Spleen (tissue), 7 donors: Measurements from ENCODE around the gene SLC19A3.
"Not testable (repeated sequence)": the region's sequence is repeated elsewhere in the genome, so short reads cannot be mapped to it uniquely, and the experiment has no call there.

Experiments used
- POLR2A ChIP-seq, 3 donors: fragments of 450-650 bp; IDR thresholded peaks; one replicate each; pipeline ENCODE4 v1.5.1; 2017; ENCODE audit warnings: antibody characterized with exemption in 3 of 3, mild to moderate bottlenecking in 1 of 3
- POLR2AphosphoS5 ChIP-seq, 3 donors: sonication (generic); formaldehyde crosslinking; IDR thresholded peaks; one replicate each; pipeline ENCODE4 v1.5.1; 2017; ENCODE audit warnings: antibody characterized with exemption in 3 of 3
- TF ChIP-seq, protein P1 (sequence below), 11 experiments: fragments of 200-600 bp in 7 of 11; fragments of 450-650 bp in 4 of 11; sonication (generic) in 4 of 11; IDR thresholded peaks in 8 of 11; conservative IDR thresholded peaks in 3 of 11; 1 replicate in 7 of 11; 2 replicates in 4 of 11; pipeline versions ENCODE4 v1.4.0 to v1.8.0; 2016 to 2021; ENCODE audit warnings: antibody characterized with exemption in 11 of 11, inconsistent platforms in 4 of 11, mild to moderate bottlenecking in 1 of 11
- donor health status: DM: no; HTN: no; CAD: no; lungs with moderate emphysema.
- donor health status: DM: no; HTN: no; CAD: no.
- donor health status: DM: no; HTN: no; CAD: no.

DNA sequence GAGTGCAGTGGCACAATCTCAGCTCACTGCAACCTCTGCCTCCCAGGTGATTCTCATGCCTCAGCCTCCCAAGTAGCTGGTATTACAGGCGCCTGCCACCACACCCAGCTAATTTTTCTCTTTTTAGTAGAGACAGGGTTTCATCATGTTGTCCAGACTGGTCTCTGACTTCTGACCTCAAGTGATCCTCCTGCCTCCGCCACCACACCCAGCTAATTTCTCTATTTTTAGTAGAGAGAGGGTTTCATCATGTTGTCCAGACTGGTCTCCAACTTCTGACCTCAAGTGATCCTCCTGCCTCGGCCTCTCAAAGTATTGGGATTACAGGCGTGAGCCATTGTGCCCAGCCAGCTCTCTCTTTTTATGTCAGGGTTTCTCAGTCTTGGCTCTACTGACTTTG lies 38.4 kb upstream of the SLC19A3 start:
- not testable (repeated sequence) for TF ChIP-seq POLR2A, POLR2AphosphoS5 (IDR thresholded peaks at IDR 0.05)
- TF ChIP-seq, protein P1, sequence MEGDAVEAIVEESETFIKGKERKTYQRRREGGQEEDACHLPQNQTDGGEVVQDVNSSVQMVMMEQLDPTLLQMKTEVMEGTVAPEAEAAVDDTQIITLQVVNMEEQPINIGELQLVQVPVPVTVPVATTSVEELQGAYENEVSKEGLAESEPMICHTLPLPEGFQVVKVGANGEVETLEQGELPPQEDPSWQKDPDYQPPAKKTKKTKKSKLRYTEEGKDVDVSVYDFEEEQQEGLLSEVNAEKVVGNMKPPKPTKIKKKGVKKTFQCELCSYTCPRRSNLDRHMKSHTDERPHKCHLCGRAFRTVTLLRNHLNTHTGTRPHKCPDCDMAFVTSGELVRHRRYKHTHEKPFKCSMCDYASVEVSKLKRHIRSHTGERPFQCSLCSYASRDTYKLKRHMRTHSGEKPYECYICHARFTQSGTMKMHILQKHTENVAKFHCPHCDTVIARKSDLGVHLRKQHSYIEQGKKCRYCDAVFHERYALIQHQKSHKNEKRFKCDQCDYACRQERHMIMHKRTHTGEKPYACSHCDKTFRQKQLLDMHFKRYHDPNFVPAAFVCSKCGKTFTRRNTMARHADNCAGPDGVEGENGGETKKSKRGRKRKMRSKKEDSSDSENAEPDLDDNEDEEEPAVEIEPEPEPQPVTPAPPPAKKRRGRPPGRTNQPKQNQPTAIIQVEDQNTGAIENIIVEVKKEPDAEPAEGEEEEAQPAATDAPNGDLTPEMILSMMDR (IDR thresholded peaks at IDR 0.05 in 8 of 11, conservative IDR thresholded peaks at IDR 0.05 in 3 of 11) = not testable (repeated sequence)
